Natural killer cell (primary cell): ENCODE results near the gene SLC12A5. TPM values are rescaled to one million over a fixed set of nuclear protein-coding genes. Genes with fewer than 3 reads are reported as not detected.
"Not testable (repeated sequence)": the region's sequence is repeated elsewhere in the genome, so short reads cannot be mapped to it uniquely, and the experiment has no call there.

Experiments
- ATAC-seq, 3 donors: fragments of 150-1000 bp in 2 of 3; fragments of 200-7000 bp in 1 of 3; cut with Tn5 transposase; 1 replicate in 1 of 3; 2 replicates in 2 of 3; pipeline ENCODE4 v1.10.0; 2021; ENCODE audit warnings: mild to moderate bottlenecking in 2 of 3, moderate library complexity in 2 of 3
- DNase-seq, 2 donors: peaks; one replicate each; pipeline versions ENCODE4 v3.0.0 to v3.0.0-alpha.2; 2013 to 2021; ENCODE audit warnings: mixed read lengths in 1 of 2
- H3K27ac ChIP-seq: one replicate; pipeline ENCODE4 v1.5.1; 2013; ENCODE audit warnings: mild to moderate bottlenecking, low read length
- H3K27me3 ChIP-seq: one replicate; pipeline ENCODE4 v1.6.1; 2013; ENCODE audit warnings: low read length; ENCODE audit not compliant: control insufficient read depth, insufficient read depth
- H3K36me3 ChIP-seq: one replicate; pipeline ENCODE4 v1.6.1; 2013; ENCODE audit warnings: low read length; ENCODE audit not compliant: control insufficient read depth, insufficient read depth
- H3K4me1 ChIP-seq: one replicate; pipeline ENCODE4 v1.6.1; 2013; ENCODE audit warnings: low read length; ENCODE audit not compliant: control insufficient read depth, insufficient read depth
- H3K4me3 ChIP-seq: one replicate; pipeline ENCODE4 v1.5.1; 2013; ENCODE audit warnings: low read length
- H3K9me3 ChIP-seq: one replicate; pipeline ENCODE4 v1.6.1; 2013; ENCODE audit warnings: low read length; ENCODE audit not compliant: control insufficient read depth, insufficient read depth
- H3K27ac Mint-ChIP-seq, 2 donors: one replicate each; pipeline ENCODE4 v1.8.0; 2022; ENCODE audit warnings: mild to moderate bottlenecking in 2 of 2, mixed read lengths in 2 of 2, moderate library complexity in 1 of 2
- H3K27me3 Mint-ChIP-seq, 2 donors: one replicate each; pipeline ENCODE4 v1.8.0; 2022; ENCODE audit warnings: low read depth in 2 of 2, mixed read lengths in 2 of 2
- H3K36me3 Mint-ChIP-seq: one replicate; pipeline ENCODE4 v1.8.0; 2022; ENCODE audit warnings: mixed read lengths
- H3K4me1 Mint-ChIP-seq, 2 donors: one replicate each; pipeline ENCODE4 v1.8.0; 2022; ENCODE audit warnings: mixed read lengths in 2 of 2
- H3K4me3 Mint-ChIP-seq: one replicate; pipeline ENCODE4 v1.8.0; 2022; ENCODE audit warnings: mild to moderate bottlenecking, moderate library complexity, mixed read lengths
- H3K9me3 Mint-ChIP-seq, 2 donors: one replicate each; pipeline ENCODE4 v1.8.0; 2022; ENCODE audit warnings: mixed read lengths in 2 of 2
- WGBS: methylation state at CpG from one replicate; pipeline ENCODE4 v1.1.7; 2013; ENCODE audit warnings: missing lambda C conversion rate; ENCODE audit not compliant: insufficient coverage; 5-methylcytosine and 5-hydroxymethylcytosine counted together
- intact Hi-C: fragments of 100-400 bp; cut with micrococcal nuclease; formaldehyde crosslinking; loops from one replicate; pipeline ENCODE4 v1.14.2; 2022
- total RNA-seq, 4 donors: library from RNA; stranded (reverse); fragments of 120-200 nt in 1 of 4; gene quantifications; one replicate each; pipeline versions ENCODE4 v1.2.3 to v1.2.4, GENCODE V29; 2013 to 2022
- TF ChIP-seq, protein P1 (sequence below): fragments of 200-600 bp; IDR thresholded peaks from one replicate; pipeline ENCODE4 v1.8.0; 2022; ENCODE audit warnings: antibody characterized with exemption

The SLC12A5 gene
- total RNA-seq, 3 donors from 2014 or later (not counting 1 experiment from before 2014, with no cell fraction given), result 0.85 TPM; not detected in 2

- intact Hi-C loops, result no loop called here
- WGBS, result 71% methylated on average over 2 of the region's 2 CpGs
- Mint-ChIP-seq H3K27ac (no peak overlapping the region), H3K36me3 (no peaks in the 10 kb centered on the region), H3K4me3 (no peak overlapping the region), H3K9me3 (no peaks in the 10 kb centered on the region), H3K4me1 (peaks cover 11 to 13% of the 10 kb centered on the region in 2 donors), H3K27me3 (peaks cover 0 to 9% of the 10 kb centered on the region in 2 donors)
- Histone ChIP-seq H3K27me3 (peaks cover 7% of the 10 kb centered on the region), H3K9me3 (no peaks in the 10 kb centered on the region), H3K27ac (no peak overlapping the region), H3K4me3 (no peak overlapping the region), H3K4me1 (peaks cover 5% of the 10 kb centered on the region), H3K36me3 (no peaks in the 10 kb centered on the region)
- no peak for DNase-seq
- TF ChIP-seq, protein P1, sequence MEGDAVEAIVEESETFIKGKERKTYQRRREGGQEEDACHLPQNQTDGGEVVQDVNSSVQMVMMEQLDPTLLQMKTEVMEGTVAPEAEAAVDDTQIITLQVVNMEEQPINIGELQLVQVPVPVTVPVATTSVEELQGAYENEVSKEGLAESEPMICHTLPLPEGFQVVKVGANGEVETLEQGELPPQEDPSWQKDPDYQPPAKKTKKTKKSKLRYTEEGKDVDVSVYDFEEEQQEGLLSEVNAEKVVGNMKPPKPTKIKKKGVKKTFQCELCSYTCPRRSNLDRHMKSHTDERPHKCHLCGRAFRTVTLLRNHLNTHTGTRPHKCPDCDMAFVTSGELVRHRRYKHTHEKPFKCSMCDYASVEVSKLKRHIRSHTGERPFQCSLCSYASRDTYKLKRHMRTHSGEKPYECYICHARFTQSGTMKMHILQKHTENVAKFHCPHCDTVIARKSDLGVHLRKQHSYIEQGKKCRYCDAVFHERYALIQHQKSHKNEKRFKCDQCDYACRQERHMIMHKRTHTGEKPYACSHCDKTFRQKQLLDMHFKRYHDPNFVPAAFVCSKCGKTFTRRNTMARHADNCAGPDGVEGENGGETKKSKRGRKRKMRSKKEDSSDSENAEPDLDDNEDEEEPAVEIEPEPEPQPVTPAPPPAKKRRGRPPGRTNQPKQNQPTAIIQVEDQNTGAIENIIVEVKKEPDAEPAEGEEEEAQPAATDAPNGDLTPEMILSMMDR, result no peak
- no peak for ATAC-seq
Observed at GRCh38 chr20:46093531-46093930, 64.5 kb downstream of the SLC12A5 start.

GRCh38 chr20:46099491-46100287 lies 70.7 kb downstream of the SLC12A5 start:
- no peak overlapping the region for H3K4me3 ChIP-seq
- peaks cover 38% of the 10 kb centered on the region in 2 donors for H3K27me3 Mint-ChIP-seq
- TF ChIP-seq, protein P1, result no peak
- peaks cover 11% of the 10 kb centered on the region for H3K27me3 ChIP-seq
- H3K4me1 Mint-ChIP-seq, result no peaks in the 10 kb centered on the region
- no peak overlapping the region for H3K27ac ChIP-seq
- ATAC-seq (peak in 1 of 3 donors; percentile 52), DNase-seq (no peak)
- H3K4me3 Mint-ChIP-seq, result no peak overlapping the region
- H3K4me1 ChIP-seq, result no peaks in the 10 kb centered on the region
- no peaks in the 10 kb centered on the region for H3K36me3 Mint-ChIP-seq
- intact Hi-C loops, result no loop called here
- H3K9me3 Mint-ChIP-seq, result no peaks in the 10 kb centered on the region
- 31% methylated on average over 48 of the region's 48 CpGs for WGBS
- no peaks in the 10 kb centered on the region for H3K36me3 ChIP-seq
- H3K27ac Mint-ChIP-seq, result no peak overlapping the region
- H3K9me3 ChIP-seq, result no peaks in the 10 kb centered on the region

- ATAC-seq, H3K36me3 ChIP-seq, intact Hi-C loops, H3K4me3 Mint-ChIP-seq, H3K4me1 ChIP-seq, H3K9me3 Mint-ChIP-seq, H3K4me1 Mint-ChIP-seq, H3K9me3 ChIP-seq, H3K27ac Mint-ChIP-seq, DNase-seq, H3K27ac ChIP-seq, H3K36me3 Mint-ChIP-seq, H3K4me3 ChIP-seq: not testable (repeated sequence)
- 94% methylated on average over 6 of the region's 7 CpGs for WGBS
- peaks cover 11% of the 10 kb centered on the region for H3K27me3 ChIP-seq
- H3K27me3 Mint-ChIP-seq, result peaks cover 43 to 45% of the 10 kb centered on the region in 2 donors
Observed at GRCh38 chr20:46100444-46100843, 71.4 kb downstream of the SLC12A5 start.

DNA sequence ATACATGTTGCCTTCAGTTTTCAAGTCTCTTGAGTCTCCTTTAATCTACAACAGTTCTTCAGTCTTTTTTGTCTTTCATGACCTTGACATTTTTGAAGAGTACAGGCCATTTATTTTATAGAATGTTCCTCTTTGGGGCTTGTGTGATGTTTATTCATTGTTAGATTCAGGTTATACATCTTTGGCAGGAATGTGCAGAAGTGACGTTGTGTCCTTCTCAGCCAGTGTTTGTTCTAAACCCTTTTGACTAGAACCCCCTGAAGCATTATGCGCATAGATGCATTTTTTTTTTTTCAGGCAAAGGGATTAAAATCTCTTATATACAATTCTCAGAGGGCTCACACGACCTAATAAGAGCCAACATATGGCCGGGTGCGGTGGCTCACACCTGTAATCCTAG lies 72.0 kb downstream of the SLC12A5 start:
- Mint-ChIP-seq H3K4me1 (no peaks in the 10 kb centered on the region), H3K27ac (no peak overlapping the region), H3K36me3 (no peaks in the 10 kb centered on the region), H3K4me3 (no peak overlapping the region), H3K27me3 (peaks cover 46 to 51% of the 10 kb centered on the region in 2 donors), H3K9me3 (no peaks in the 10 kb centered on the region)
- Histone ChIP-seq H3K4me1 (no peaks in the 10 kb centered on the region), H3K27me3 (peaks cover 11% of the 10 kb centered on the region), H3K9me3 (no peaks in the 10 kb centered on the region), H3K4me3 (no peak overlapping the region), H3K27ac (no peak overlapping the region), H3K36me3 (no peaks in the 10 kb centered on the region)
- DNase-seq (no peak), ATAC-seq (no peak)
- 92% methylated on average over 5 of the region's 5 CpGs for WGBS
- intact Hi-C loops, result no loop called here
- TF ChIP-seq, protein P1, result no peak
